GM23338 (cell line): Measurements from ENCODE around the gene MAP2K5. TPM values are rescaled to one million over a fixed set of nuclear protein-coding genes. Genes with fewer than 3 reads are reported as not detected.

Experiments
- ATAC-seq: fragments of 200-7000 bp; cut with Tn5 transposase; 3 replicates; pipeline ENCODE4 v1.9.1; 2020
- DNase-seq: peaks from one replicate; pipeline ENCODE4 v3.0.0-alpha.2; 2015; ENCODE audit warnings: low spot score
- H2AFZ ChIP-seq: fragments of 200-600 bp; sonication (generic); 2 replicates; pipeline ENCODE4 v1.8.0; 2016; ENCODE audit warnings: antibody characterized with exemption, mild to moderate bottlenecking, moderate library complexity
- H3F3A ChIP-seq: fragments of 200-600 bp; sonication (generic); replicated peaks from 2 replicates; pipeline ENCODE4 v1.8.0; 2017; ENCODE audit warnings: antibody characterized with exemption, mixed run types, low read depth
- H3K27ac ChIP-seq: fragments of 200-600 bp; sonication (generic); 2 replicates; pipeline ENCODE4 v1.6.1; 2016; ENCODE audit warnings: low read depth
- H3K27me3 ChIP-seq: fragments of 200-600 bp; sonication (generic); 2 replicates; pipeline ENCODE4 v1.8.0; 2016; ENCODE audit warnings: mild to moderate bottlenecking, mixed run types, moderate library complexity; ENCODE audit not compliant: insufficient read depth
- H3K36me3 ChIP-seq: fragments of 200-600 bp; sonication (generic); 2 replicates; pipeline ENCODE4 v1.8.0; 2016; ENCODE audit warnings: mild to moderate bottlenecking; ENCODE audit not compliant: insufficient read depth
- H3K4me1 ChIP-seq: fragments of 200-600 bp; sonication (generic); 2 replicates; pipeline ENCODE4 v1.8.0; 2016; ENCODE audit warnings: mild to moderate bottlenecking, moderate library complexity; ENCODE audit not compliant: insufficient read depth
- H3K4me2 ChIP-seq: fragments of 200-600 bp; sonication (generic); 2 replicates; pipeline ENCODE4 v1.7.1; 2017; ENCODE audit warnings: mixed run types
- H3K4me3 ChIP-seq: fragments of 200-600 bp; sonication (generic); 2 replicates; pipeline ENCODE4 v1.6.1; 2016; ENCODE audit warnings: mixed run types
- H3K79me2 ChIP-seq: fragments of 200-600 bp; sonication (generic); replicated peaks from 2 replicates; pipeline ENCODE4 v1.8.0; 2017; ENCODE audit warnings: mild to moderate bottlenecking; ENCODE audit not compliant: insufficient read depth
- H3K9me2 ChIP-seq: fragments of 200-600 bp; sonication (generic); 2 replicates; pipeline ENCODE4 v1.8.0; 2017; ENCODE audit not compliant: insufficient read depth
- H4K20me1 ChIP-seq: fragments of 200-600 bp; sonication (generic); replicated peaks from 2 replicates; pipeline ENCODE4 v1.8.0; 2017; ENCODE audit warnings: mild to moderate bottlenecking; ENCODE audit not compliant: insufficient read depth
- H3K27ac Mint-ChIP-seq: 2 replicates; pipeline ENCODE4 v1.8.0; 2020; ENCODE audit warnings: inconsistent platforms, mild to moderate bottlenecking, moderate library complexity, mixed read lengths
- H3K27me3 Mint-ChIP-seq: 3 replicates; pipeline ENCODE4 v1.8.0; 2022; ENCODE audit warnings: low read depth, mild to moderate bottlenecking, moderate library complexity, mixed read lengths, inconsistent platforms; ENCODE audit not compliant: insufficient read depth, poor library complexity
- H3K36me3 Mint-ChIP-seq: 3 replicates; pipeline ENCODE4 v1.8.0; 2021; ENCODE audit warnings: low read depth, mild to moderate bottlenecking, inconsistent platforms, moderate library complexity, mixed read lengths
- H3K4me1 Mint-ChIP-seq: 3 replicates; pipeline ENCODE4 v1.8.0; 2020; ENCODE audit warnings: mild to moderate bottlenecking, inconsistent platforms, mixed read lengths
- H3K4me3 Mint-ChIP-seq: 3 replicates; pipeline ENCODE4 v1.8.0; 2021; ENCODE audit warnings: moderate library complexity, mild to moderate bottlenecking, inconsistent platforms, mixed read lengths
- H3K9me3 Mint-ChIP-seq: 3 replicates; pipeline ENCODE4 v1.8.0; 2020; ENCODE audit warnings: moderate library complexity, mild to moderate bottlenecking, inconsistent platforms, mixed read lengths
- CREB1 ChIP-seq: fragments of 250-450 bp; sonication (Bioruptor Pico); IDR thresholded peaks from 2 replicates; pipeline ENCODE4 v1.5.0; 2020; ENCODE audit warnings: low read depth, mild to moderate bottlenecking, moderate library complexity
- CTCF ChIP-seq, 2 experiments: fragments of 200-600 bp in 1 of 2; sonication (generic) in 1 of 2; conservative IDR thresholded peaks; 2 replicates each; pipeline versions ENCODE4 v1.5.1 to v1.6.1; 2016 to 2017; ENCODE audit warnings: antibody characterized with exemption in 2 of 2, low read depth in 2 of 2, mild to moderate bottlenecking in 2 of 2, moderate library complexity in 1 of 2
- ETS1 ChIP-seq: IDR thresholded peaks from 2 replicates; pipeline ENCODE4 v1.6.1; 2016; ENCODE audit warnings: antibody characterized with exemption
- EZH2 ChIP-seq: fragments of 200-600 bp; sonication (generic); IDR thresholded peaks from one replicate; pipeline ENCODE4 v1.8.0; 2017; ENCODE audit warnings: antibody characterized with exemption, mild to moderate bottlenecking, low read depth; ENCODE audit not compliant: unreplicated experiment
- EZH2phosphoT487 ChIP-seq: fragments of 200-600 bp; sonication (generic); IDR thresholded peaks from one replicate; pipeline ENCODE4 v1.8.1; 2018; ENCODE audit warnings: antibody characterized with exemption; ENCODE audit not compliant: unreplicated experiment
- ZNF331 ChIP-seq: fragments of 250-450 bp; sonication (Bioruptor Pico); IDR thresholded peaks from 2 replicates; pipeline ENCODE4 v1.5.0; 2020; ENCODE audit warnings: low read depth, mild to moderate bottlenecking, moderate library complexity
- ZNF462 ChIP-seq: fragments of 250-450 bp; sonication (Bioruptor Pico); IDR thresholded peaks from 2 replicates; pipeline ENCODE4 v1.5.0; 2020; ENCODE audit warnings: mild to moderate bottlenecking, moderate library complexity
- polyA plus RNA-seq: library from polyadenylated mRNA; unstranded; fragments of >200 nt; fragmentation: Nextera tagmentation; extraction: Ambion mirVana; gene quantifications from 2 replicates; pipeline ENCODE4 v1.2.1, GENCODE V29; 2016
- total RNA-seq: library from RNA; depleted of rRNA; stranded (reverse); fragments of >200 nt; shearing (Covaris generic); gene quantifications from 2 replicates; pipeline ENCODE4 v1.2.3, GENCODE V29; 2014

The MAP2K5 gene
- total and polyA plus RNA-seq, 2 experiments from 2014 or later = 6.5 to 13.6 TPM

GRCh38 chr15:67776600-67776999 lies 234.1 kb downstream of the MAP2K5 start:
- H3K36me3 Mint-ChIP-seq = no peaks in the 10 kb centered on the region

More at GRCh38 chr15:67776600-67776999, 234.1 kb downstream of the MAP2K5 start:
- ATAC-seq = peak; percentile 39
- Histone ChIP-seq H3K27me3 (no peaks in the 10 kb centered on the region), H3K9me2 (peaks cover 9% of the 10 kb centered on the region; the same call in 1 of the 2 replicates), H3F3A (no peaks in the 10 kb centered on the region), H3K79me2 (no peaks in the 10 kb centered on the region), H3K27ac (no peak overlapping the region), H3K4me2 (no peak overlapping the region), H3K36me3 (no peaks in the 10 kb centered on the region), H3K4me3 (no peak overlapping the region), H4K20me1 (no peaks in the 10 kb centered on the region), H2AFZ (no peak overlapping the region), H3K4me1 (peaks cover 21% of the 10 kb centered on the region)
- TF ChIP-seq CREB1 (CRISPR knock-in tag) (no peak), EZH2phosphoT487 (no peak), ETS1 (no peak), CTCF (conservative IDR thresholded peaks at IDR 0.05; ENCODE audit: low read depth in 2 of 2) (no peak), ZNF331 (CRISPR knock-in tag) (no peak), EZH2 (no peak), ZNF462 (CRISPR knock-in tag) (no peak)
- no peaks in the 10 kb centered on the region for H3K9me3 Mint-ChIP-seq
- H3K4me3 Mint-ChIP-seq = no peak overlapping the region
- H3K27ac Mint-ChIP-seq = no peak overlapping the region
- DNase-seq = no peak
- peaks cover 63% of the 10 kb centered on the region for H3K4me1 Mint-ChIP-seq
- H3K27me3 Mint-ChIP-seq = no peaks in the 10 kb centered on the region
